Measurements from ENCODE around the gene BCAR1. TPM values are rescaled to one million over a fixed set of nuclear protein-coding genes. Genes with fewer than 3 reads are reported as not detected.
A peak's percentile ranks its signal among the peaks of the same experiment; 100 is the strongest.
"Not testable (repeated sequence)": the region's sequence is repeated elsewhere in the genome, so short reads cannot be mapped to it uniquely, and the experiment has no call there.

BCAR1 gene
- total RNA-seq, 1 donor = 0.10 TPM

DNA sequence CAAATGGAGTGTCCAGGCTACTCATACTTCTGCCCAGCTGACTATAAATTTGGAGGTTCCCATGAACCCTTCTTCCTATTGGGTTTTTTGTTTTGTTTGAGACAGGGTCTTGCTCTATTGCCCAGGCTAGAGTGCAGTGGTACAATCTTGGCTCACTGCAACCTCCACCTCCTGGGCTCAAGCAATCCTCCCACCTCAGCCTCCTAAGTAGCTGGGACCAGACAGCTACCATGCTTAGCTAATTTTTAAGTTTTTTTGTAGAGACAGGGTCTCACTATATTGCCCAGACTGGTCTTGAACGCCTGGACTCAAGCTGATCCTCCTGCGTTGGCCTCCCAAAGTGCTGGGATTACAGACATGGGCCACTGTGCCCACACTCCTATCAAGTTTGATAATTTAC, 29.6 kb upstream of the BCAR1 start:
- not testable (repeated sequence) for H3K4me1 ChIP-seq (ENCODE audit: insufficient read depth, low read length); H3K9me3 ChIP-seq (ENCODE audit: low read depth, low read length); H3K4me3 ChIP-seq (ENCODE audit: low read length)
- H3K27me3 ChIP-seq (ENCODE audit: insufficient read depth, low read length) = peaks cover 11% of the 10 kb centered on the region

DNA sequence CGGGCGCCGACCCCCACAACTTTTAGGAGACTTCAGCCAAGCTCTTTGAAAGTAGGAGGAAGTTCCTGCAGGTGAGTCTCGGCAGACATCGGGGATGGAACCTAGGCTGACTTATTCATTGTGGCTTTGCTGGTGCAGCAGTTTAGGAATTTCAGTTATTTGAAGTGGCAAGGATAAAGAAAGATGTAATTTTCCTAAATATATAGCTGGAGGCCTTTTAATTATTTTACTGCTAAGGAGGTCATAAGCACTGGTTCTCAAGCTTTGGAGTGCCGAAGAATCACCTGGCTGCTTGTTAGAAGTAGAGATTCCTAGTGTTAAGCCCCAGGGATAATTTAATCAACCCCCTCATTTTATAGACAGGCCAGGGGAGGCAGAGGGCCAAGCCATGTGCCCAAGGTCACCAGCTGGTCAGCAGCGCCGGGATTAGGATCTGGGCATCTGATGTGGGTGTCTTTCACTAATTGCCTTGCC, 28.9 kb upstream of the BCAR1 start:
- Histone ChIP-seq H3K4me3 (ENCODE audit: low read length) (no peak overlapping the region), H3K9me3 (ENCODE audit: low read depth, low read length) (no peaks in the 10 kb centered on the region), H3K27me3 (ENCODE audit: insufficient read depth, low read length) (peaks cover 12% of the 10 kb centered on the region), H3K4me1 (ENCODE audit: insufficient read depth, low read length) (no peaks in the 10 kb centered on the region)

DNA sequence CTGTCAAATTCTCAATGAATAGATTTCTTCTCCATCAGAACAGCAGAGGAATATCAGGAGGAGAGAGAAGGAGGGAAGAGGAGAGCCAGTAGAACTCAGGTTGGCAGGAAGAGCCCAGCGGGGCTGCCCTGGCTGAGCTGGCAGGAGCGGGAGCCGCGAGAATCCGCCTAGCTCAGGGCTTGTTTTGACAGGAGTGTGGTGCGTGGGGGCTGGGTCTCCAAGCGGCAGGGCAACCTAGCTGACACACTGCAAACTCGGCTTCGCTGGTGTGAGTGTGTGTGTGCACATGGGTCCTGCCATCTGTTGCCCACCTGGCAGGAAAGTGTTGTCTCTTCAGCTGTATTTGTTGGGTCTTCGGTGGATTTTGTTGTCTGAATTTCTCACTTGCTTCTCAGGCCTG, 27.9 kb upstream of the BCAR1 start:
- Histone ChIP-seq H3K9me3 (ENCODE audit: low read depth, low read length) (no peaks in the 10 kb centered on the region), H3K4me3 (ENCODE audit: low read length) (no peak overlapping the region), H3K27me3 (ENCODE audit: insufficient read depth, low read length) (peaks cover 15% of the 10 kb centered on the region), H3K4me1 (ENCODE audit: insufficient read depth, low read length) (no peaks in the 10 kb centered on the region)

DNA sequence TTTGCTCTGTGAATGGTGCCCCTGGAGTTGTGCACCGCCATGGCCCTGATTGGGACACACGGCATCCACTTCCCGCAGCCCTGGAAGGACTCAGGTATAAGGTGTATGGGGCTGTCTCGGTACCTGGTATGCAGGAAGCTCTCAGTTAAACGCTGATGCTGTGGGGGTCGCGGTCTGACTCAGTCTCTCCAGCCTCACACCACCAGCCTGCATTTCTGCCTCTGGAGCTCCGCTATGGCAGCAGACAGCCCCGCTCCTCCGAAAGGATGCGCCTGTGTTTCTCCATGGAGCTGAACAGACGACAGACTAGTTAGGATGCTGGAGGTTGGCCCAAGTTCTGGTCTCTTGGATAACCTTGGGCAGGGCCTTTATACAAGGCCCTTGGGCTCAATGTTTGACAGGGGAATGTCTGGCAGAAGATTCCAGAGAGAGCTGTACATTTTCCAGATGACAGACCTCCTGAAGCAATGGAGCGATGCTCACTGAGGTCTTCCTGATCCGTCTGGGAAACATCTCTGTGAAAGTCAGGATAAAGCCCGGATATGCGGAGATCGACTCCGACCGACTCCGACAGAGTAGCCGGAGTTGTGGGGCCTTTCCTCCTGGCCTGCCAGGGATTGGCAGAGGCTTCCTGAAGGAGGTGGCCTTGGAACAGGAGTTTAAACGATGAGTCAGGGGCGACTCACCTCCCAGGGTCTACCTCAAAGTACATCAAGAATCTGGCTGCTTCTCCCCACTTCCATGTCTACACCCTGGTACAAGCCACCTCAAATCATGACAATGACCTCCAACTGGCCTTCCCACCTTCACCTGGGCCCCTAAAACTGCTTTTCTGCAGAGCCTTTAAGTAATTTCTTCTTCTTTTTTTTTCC, 21.9 kb upstream of the BCAR1 start:
- no peak overlapping the region for H3K4me3 ChIP-seq (ENCODE audit: low read length)
- peaks cover 28% of the 10 kb centered on the region for H3K27me3 ChIP-seq (ENCODE audit: insufficient read depth, low read length)
- H3K9me3 ChIP-seq (ENCODE audit: low read depth, low read length) = no peaks in the 10 kb centered on the region
- no peaks in the 10 kb centered on the region for H3K4me1 ChIP-seq (ENCODE audit: insufficient read depth, low read length)

DNA sequence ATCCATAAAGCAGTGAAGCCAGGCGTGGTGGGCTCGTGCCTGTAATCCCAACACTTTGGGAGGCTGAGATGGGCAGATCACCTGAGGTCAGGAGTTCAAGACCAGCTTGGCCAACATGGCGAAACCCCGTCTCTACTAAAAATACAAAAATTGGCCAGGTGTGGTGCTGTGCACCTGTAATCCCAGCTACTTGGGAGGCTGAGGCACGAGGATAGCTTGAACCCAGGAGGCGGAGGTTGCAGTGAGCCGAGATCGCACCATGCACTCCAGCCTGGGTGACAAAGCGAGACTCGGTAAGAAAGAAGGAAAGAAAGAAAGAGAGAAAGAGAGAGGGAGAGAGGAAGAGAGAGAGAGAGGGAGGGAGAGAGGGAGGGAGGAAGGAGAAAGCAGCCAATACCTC, 21.2 kb upstream of the BCAR1 start:
- H3K9me3 ChIP-seq (ENCODE audit: low read depth, low read length); H3K4me1 ChIP-seq (ENCODE audit: insufficient read depth, low read length); H3K4me3 ChIP-seq (ENCODE audit: low read length): not testable (repeated sequence)
- peaks cover 29% of the 10 kb centered on the region for H3K27me3 ChIP-seq (ENCODE audit: insufficient read depth, low read length)

DNA sequence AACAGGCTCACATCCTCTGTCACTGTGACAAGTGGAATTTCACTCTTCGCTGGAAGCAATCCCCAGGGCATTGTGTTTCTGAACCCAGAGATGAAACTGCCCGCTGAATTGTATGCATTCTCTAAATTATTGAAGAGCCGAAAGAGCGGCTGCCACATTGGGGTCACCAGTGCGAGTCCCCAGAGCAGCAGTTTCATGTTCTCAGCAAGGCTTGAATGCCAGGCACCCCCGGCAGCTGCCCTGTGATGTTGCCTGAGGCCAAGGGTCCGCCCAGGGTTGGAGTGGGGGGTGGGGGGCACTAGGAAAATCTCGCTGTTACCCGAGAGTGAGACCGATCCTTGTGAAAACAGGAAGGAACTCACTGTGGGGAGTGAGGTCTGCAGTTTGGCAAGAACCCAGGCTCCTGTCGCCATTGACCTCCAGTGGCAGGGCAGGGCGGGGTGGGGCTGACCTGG, 20.7 kb upstream of the BCAR1 start:
- Histone ChIP-seq H3K4me1 (ENCODE audit: insufficient read depth, low read length) (no peaks in the 10 kb centered on the region), H3K4me3 (ENCODE audit: low read length) (no peak overlapping the region), H3K9me3 (ENCODE audit: low read depth, low read length) (no peaks in the 10 kb centered on the region), H3K27me3 (ENCODE audit: insufficient read depth, low read length) (peaks cover 25% of the 10 kb centered on the region)

DNA sequence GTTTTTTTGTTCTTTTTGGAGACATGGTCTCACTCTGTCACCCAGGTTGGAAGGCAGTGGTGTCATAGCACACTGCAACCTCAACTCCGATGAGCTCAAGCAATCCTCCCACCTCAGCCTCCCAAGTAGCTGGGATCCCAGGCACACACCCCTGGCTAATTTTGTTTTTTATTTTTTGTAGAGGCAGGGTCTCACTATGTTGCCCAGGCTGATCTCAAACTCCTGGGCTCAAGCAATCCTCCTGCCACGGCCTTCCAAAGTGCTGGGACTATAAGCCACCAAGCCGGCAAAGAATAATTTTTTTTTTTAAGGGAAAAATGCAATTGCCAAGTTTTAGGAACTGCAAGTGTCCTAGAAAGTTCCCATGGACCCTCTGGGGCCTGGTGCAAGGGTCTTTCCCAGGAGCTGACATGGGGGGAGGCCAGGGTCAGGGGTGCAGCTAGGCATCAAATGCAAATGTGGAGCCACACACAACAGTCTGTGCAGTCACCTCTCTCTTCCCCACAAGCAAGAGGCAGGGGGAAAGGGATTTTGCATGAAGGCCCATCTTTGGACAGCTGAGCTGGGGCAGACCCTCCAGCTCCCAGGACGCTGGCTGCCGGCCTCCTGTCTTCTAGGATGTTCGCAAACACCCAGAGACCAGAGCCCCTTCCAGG, 20.1 kb upstream of the BCAR1 start:
- no peaks in the 10 kb centered on the region for H3K4me1 ChIP-seq (ENCODE audit: insufficient read depth, low read length)
- peaks cover 28% of the 10 kb centered on the region for H3K27me3 ChIP-seq (ENCODE audit: insufficient read depth, low read length)
- no peaks in the 10 kb centered on the region for H3K9me3 ChIP-seq (ENCODE audit: low read depth, low read length)
- no peak overlapping the region for H3K4me3 ChIP-seq (ENCODE audit: low read length)

DNA sequence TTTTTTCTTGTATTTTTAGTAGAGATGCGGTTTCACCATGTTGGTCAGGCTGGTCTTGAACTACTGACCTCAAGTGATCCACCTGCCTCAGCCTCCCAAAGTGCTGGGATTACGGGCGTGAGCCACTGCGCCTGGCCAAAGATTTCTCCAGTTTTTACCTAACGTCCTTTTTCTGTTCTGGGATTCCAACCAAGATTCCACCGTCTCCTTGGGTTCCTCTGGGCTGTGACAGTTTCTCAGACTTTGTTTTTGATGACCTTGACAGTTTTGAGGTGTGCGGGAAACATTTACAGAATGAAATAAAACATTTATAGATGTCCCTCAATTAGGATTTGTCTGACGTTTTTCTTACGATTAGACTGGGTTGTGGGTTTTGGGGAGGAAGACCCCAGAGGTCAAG, 17.9 kb upstream of the BCAR1 start:
- H3K4me3 ChIP-seq (ENCODE audit: low read length); H3K4me1 ChIP-seq (ENCODE audit: insufficient read depth, low read length); H3K9me3 ChIP-seq (ENCODE audit: low read depth, low read length): not testable (repeated sequence)
- H3K27me3 ChIP-seq (ENCODE audit: insufficient read depth, low read length) = peaks cover 42% of the 10 kb centered on the region

DNA sequence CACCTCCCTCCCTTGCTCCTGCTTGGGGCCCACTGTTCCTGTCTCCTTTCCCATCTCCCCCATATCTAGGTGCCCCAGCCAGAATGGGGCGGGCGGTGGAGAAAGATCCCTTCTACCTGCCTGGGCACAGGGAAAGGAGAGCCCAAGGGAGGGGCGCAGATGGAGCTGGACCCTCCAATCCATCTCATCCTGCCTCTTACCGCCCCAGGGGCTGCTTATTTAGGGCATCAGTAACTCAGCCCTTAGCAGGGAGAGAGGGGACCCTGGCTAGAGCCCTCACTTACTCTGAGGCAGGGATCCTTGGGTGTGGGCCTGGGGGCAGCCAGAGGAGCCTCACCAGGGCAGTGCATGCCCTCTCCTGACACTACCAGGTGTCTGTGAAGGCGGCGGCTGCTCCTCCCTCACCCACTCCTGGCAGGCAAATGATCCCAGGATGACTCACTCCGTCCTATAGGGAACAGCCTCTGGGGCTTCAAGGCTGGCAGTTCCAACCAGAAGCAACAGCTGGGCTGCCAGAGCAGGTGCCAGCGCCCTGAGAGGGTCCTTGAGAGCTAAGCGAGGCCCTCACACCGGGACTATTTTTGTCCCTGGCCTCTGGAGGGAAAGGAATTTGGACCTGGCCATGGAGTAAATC, 16.3 kb upstream of the BCAR1 start:
- Histone ChIP-seq H3K4me1 (ENCODE audit: insufficient read depth, low read length) (peaks cover 8% of the 10 kb centered on the region), H3K27me3 (ENCODE audit: insufficient read depth, low read length) (peaks cover 53% of the 10 kb centered on the region), H3K4me3 (ENCODE audit: low read length) (no peak overlapping the region), H3K9me3 (ENCODE audit: low read depth, low read length) (no peaks in the 10 kb centered on the region)

DNA sequence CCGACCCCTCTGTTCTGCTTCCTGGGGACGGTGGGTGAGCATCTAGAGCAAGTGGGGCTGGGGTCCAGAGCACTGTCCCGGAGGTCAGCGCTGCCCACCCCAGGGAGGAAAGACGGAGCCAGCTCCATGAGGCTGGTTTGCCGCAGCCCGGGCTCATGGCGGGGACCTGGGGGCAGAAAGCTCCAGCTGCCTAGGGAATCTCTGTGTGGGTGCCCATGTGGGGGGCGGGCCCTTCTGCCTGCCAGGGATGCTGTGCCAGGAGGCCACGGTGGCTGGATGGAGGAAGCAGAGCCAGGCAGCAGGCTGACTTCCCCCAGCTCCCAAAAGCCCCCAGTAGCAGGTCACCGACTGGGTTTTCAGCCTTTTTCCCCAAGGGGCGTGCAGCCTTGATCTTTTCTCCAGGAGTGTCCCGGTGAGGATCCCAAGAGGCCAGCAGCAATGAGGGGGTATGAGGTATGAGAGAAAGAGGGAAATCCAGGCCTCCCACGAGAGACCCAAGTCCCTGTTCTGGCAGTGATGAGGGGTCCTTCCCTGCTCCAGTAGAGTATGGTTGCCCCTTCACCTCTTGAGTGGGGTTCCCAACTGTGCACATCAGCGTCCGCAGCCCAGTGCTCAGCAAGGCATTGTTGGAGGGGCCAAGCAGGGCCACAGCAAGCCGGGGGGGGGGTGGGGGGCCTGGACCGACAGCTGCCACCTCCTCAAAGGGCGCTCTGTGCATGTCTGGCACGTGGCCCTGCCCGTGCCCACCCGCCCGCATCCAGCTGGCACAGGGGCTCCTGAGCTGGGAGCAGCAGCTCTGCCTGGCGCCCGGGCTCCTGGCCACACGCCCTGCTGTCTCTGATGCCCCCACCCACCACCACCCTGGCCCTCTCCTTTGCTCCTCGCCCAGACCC, 15.6 kb upstream of the BCAR1 start:
- Histone ChIP-seq H3K4me3 (ENCODE audit: low read length) (no peak overlapping the region), H3K9me3 (ENCODE audit: low read depth, low read length) (no peaks in the 10 kb centered on the region), H3K27me3 (ENCODE audit: insufficient read depth, low read length) (peaks cover 53% of the 10 kb centered on the region), H3K4me1 (ENCODE audit: insufficient read depth, low read length) (peaks cover 8% of the 10 kb centered on the region)

DNA sequence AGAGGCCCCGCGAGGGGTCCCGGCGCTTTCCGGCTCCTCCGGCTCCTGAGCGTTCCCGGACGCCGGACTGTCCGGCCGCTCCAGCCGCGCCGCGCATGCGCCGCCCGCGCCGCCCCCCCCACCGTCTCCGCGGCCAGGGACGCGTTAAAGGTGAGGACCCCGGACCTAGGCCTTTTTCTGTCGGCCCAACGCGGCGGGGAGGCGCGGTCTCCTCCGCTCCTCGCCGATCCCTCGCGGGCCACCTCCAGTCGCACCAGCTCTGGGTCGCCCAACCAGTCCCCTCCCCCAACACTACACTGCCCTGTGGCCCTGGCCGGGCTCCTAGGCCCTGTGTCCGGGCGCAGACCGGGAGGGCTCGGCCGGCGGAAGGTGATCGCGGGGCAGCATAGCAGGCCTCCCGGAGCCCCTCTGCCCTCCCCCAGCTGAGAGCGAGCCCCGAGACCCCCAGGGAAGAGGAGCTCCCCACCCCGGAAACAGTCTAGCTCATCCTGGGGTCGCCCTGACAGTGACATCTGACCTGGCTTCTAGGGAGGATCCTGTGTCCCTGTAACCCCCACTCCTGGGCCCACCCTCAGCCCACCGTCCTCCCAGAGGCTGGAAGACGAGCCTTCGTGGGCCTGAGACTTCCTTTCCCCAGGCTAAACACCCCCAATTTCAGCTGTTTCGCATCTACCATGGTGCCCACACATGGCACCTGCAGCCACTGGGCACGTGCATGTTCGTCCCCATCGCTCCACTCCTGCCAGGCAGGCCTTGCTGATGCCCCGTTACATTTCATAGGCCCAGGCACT, 14.7 kb upstream of the BCAR1 start:
- Histone ChIP-seq H3K4me1 (ENCODE audit: insufficient read depth, low read length) (peaks cover 8% of the 10 kb centered on the region), H3K4me3 (ENCODE audit: low read length) (peak overlapping the region; percentile 19), H3K27me3 (ENCODE audit: insufficient read depth, low read length) (peaks cover 45% of the 10 kb centered on the region), H3K9me3 (ENCODE audit: low read depth, low read length) (no peaks in the 10 kb centered on the region)

DNA sequence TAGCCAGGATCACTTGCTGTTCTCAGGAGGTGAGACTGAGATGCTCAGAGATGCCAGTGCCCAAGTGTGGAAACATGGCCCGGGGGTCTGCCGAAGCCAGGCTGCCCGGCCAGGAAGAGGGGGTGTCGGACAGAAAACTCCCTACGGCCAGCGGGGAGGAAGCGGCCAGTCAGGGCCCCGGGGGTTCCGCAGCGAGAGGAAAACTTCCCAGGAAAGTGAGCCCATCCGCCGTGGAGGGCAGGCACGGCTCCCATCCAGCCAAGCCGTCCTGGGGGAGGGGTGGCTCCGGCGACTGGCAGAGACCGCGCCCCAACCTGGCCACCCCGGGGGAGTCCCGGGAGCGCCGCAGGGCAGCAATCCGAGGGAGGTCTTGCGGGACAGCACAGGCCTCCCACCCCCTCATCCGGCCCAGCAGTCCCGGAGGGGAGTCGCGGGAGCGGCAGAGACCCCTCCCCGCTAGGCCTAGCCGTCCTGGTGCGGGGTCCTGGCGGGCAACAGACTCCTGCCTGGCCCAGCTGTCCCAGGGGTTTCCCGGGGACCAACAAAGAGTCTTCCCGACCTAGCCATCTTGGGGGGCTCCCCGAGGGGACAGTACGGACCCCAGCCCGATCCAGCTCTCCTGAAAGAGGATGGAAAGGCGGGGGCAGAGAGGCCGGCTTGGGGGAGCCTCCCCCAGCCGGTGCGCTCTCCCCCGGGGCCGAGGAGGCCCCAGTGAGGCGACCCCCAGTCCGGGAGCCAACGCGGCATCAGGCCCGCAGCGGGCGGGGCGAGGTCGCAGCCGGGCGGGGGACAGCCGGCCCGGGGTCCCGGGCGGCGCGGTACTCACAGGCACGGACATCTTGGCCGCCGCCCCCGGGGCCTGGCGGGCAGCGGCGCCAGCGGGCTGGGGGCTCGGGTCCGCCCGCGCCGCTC, 13.8 kb upstream of the BCAR1 start:
- H3K4me3 ChIP-seq (ENCODE audit: low read length) = peak overlapping the region; percentile 19
- no peaks in the 10 kb centered on the region for H3K9me3 ChIP-seq (ENCODE audit: low read depth, low read length)
- H3K4me1 ChIP-seq (ENCODE audit: insufficient read depth, low read length) = peaks cover 8% of the 10 kb centered on the region
- peaks cover 45% of the 10 kb centered on the region for H3K27me3 ChIP-seq (ENCODE audit: insufficient read depth, low read length)

DNA sequence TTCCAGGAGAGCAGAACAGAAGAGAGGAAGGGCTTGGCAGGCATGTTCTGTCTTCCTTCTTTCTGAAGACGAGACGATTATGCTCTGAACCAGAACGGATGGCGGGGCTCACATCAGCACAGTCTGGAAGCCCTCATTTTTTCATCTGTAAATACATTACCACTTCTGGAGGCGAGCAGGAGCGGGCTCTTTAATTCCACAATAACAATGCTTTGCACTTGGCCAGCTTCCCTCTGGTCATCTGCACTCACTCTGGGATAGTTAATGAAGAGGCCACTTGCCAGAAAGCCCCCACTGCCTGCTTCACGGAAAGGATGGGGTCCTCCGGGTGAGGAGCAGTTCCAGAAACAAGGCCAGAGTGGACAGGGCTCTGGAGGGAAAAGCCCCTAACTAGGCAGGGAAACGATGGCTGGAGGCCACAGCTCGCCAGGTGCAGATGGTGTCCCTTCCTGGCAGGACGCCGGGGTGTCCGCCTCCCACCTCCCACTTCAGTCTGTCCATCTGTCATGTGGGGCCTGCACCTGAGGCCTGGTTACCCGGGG, 13.1 kb upstream of the BCAR1 start:
- Histone ChIP-seq H3K4me1 (ENCODE audit: insufficient read depth, low read length) (peaks cover 8% of the 10 kb centered on the region), H3K27me3 (ENCODE audit: insufficient read depth, low read length) (peaks cover 43% of the 10 kb centered on the region), H3K4me3 (ENCODE audit: low read length) (no peak overlapping the region), H3K9me3 (ENCODE audit: low read depth, low read length) (no peaks in the 10 kb centered on the region)

Measured in mononuclear cell (primary cell).